ENCODE results near the gene GPRC5C. TPM values are rescaled to one million over a fixed set of nuclear protein-coding genes. Genes with fewer than 3 reads are reported as not detected.

GPRC5C gene
- total and polyA plus RNA-seq, 2 donors (not counting 1 experiment from before 2014, with no cell fraction given) = 0.66 to 1.1 TPM

DNA sequence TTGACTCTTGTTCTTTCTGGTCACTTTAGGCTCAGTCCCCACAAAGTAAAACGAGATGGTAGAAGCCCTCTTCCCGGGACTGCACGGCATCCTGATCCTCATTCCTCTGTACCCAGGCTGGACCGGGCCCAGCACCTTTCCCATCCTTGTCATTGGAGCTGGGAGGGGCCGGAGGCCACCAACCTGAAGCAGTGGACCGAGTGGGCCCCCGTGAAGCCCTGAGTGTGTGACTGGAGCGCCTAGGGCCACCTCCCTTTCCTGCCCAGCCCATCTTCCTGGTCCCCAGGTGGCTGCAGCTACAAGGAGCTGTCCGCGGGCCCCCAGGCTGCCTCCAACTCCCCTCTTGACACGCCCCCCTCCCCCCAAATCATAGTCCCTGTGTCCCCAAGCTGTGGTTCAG is 17.4 kb downstream of the GPRC5C start:
- POLR2A ChIA-PET = no interaction called here
- H3K36me3 ChIP-seq (replicated peaks in 1 of 2; ENCODE audit: control extremely low read depth in 1 of 2, control insufficient read depth in 1 of 2, extremely low read depth in 1 of 2, insufficient read depth in 2 of 2, low read length in 1 of 2) = no peaks in the 10 kb centered on the region
- H3K4me1 ChIP-seq (ENCODE audit: control insufficient read depth in 2 of 2, insufficient read depth in 2 of 2, low read length in 2 of 2) = peaks cover 9% of the 10 kb centered on the region in 2 donors
- Mint-ChIP-seq H3K4me1 (peaks cover under 1% of the 10 kb centered on the region), H3K27ac (no peak overlapping the region), H3K27me3 (peaks cover 27% of the 10 kb centered on the region), H3K4me3 (no peak overlapping the region), H3K9me3 (ENCODE audit: insufficient read depth) (no peaks in the 10 kb centered on the region)
- 88% methylated on average over 11 of the region's 11 CpGs for WGBS (ENCODE audit: insufficient coverage)
- no peak overlapping the region for H3K27ac ChIP-seq (ENCODE audit: low read length in 2 of 2)
- H3K4me3 ChIP-seq (ENCODE audit: control extremely low read depth in 1 of 5, extremely low read depth in 1 of 5, insufficient read depth in 1 of 5, low read depth in 2 of 5, low read length in 4 of 5) = no peak overlapping the region
- no peak for ATAC-seq (ENCODE audit: low read depth)
- no peak overlapping the region for H3K4me2 ChIP-seq (replicated peaks; ENCODE audit: low read depth, low read length, poor library complexity, severe bottlenecking)
- CTCF ChIA-PET = interaction anchor here (0.8 kb wide), 1 partner anchor 8 kb away, joined by 3 read pairs; no protein-coding TSS in a partner anchor
- peaks cover 0 to 7% (median 0%) of the 10 kb centered on the region in 3 donors for H3K9me3 ChIP-seq (ENCODE audit: control extremely low read depth in 1 of 3, control insufficient read depth in 2 of 3, insufficient read depth in 1 of 3, low read length in 2 of 3)
- TF ChIP-seq EZH2 (IDR thresholded peaks at IDR 0.05; ENCODE audit: borderline replicate concordance, insufficient read depth, low read depth, low read length, poor library complexity, severe bottlenecking) = no peak
- no peak for TF ChIP-seq CTCF (IDR thresholded peaks at IDR 0.05)
- no peaks in the 10 kb centered on the region for H3K79me2 ChIP-seq (ENCODE audit: control insufficient read depth, insufficient read depth, low read length)
- peaks cover 0 to 30% (median 6%) of the 10 kb centered on the region in 4 experiments for H3K27me3 ChIP-seq (replicated peaks in 1 of 4; ENCODE audit: control extremely low read depth in 1 of 4, control insufficient read depth in 3 of 4, insufficient read depth in 4 of 4, low read length in 3 of 4)
- intact Hi-C loops (cut with micrococcal nuclease) = no loop called here
- no peak for DNase-seq
- no peaks in the 10 kb centered on the region for H4K20me1 ChIP-seq (ENCODE audit: control insufficient read depth, insufficient read depth, low read length, poor library complexity, severe bottlenecking)
- H3K9ac ChIP-seq (ENCODE audit: low read length) = no peak overlapping the region
- no peak overlapping the region for H2AFZ ChIP-seq (ENCODE audit: insufficient read depth, low read depth, low read length, poor library complexity, severe bottlenecking)

GRCh38 chr17:74449773-74450172 is 17.9 kb downstream of the GPRC5C start:
- Histone ChIP-seq H3K36me3 (replicated peaks in 1 of 2; ENCODE audit: control extremely low read depth in 1 of 2, control insufficient read depth in 1 of 2, extremely low read depth in 1 of 2, insufficient read depth in 2 of 2, low read length in 1 of 2) (no peaks in the 10 kb centered on the region), H3K9me3 (ENCODE audit: control extremely low read depth in 1 of 3, control insufficient read depth in 2 of 3, insufficient read depth in 1 of 3, low read length in 2 of 3) (peaks cover 0 to 8% (median 0%) of the 10 kb centered on the region in 3 donors), H3K4me2 (replicated peaks; ENCODE audit: low read depth, low read length, poor library complexity, severe bottlenecking) (no peak overlapping the region), H3K27ac (ENCODE audit: low read length in 2 of 2) (no peak overlapping the region), H3K9ac (ENCODE audit: low read length) (no peak overlapping the region), H3K4me1 (ENCODE audit: control insufficient read depth in 2 of 2, insufficient read depth in 2 of 2, low read length in 2 of 2) (peaks cover 11 to 14% of the 10 kb centered on the region in 2 donors), H4K20me1 (ENCODE audit: control insufficient read depth, insufficient read depth, low read length, poor library complexity, severe bottlenecking) (no peaks in the 10 kb centered on the region), H3K79me2 (ENCODE audit: control insufficient read depth, insufficient read depth, low read length) (no peaks in the 10 kb centered on the region), H3K27me3 (replicated peaks in 1 of 4; ENCODE audit: control extremely low read depth in 1 of 4, control insufficient read depth in 3 of 4, insufficient read depth in 4 of 4, low read length in 3 of 4) (peaks cover 0 to 34% (median 8%) of the 10 kb centered on the region in 4 experiments), H2AFZ (ENCODE audit: insufficient read depth, low read depth, low read length, poor library complexity, severe bottlenecking) (no peak overlapping the region), H3K4me3 (ENCODE audit: control extremely low read depth in 1 of 5, extremely low read depth in 1 of 5, insufficient read depth in 1 of 5, low read depth in 2 of 5, low read length in 4 of 5) (no peak overlapping the region)
- DNase-seq (no peak), ATAC-seq (ENCODE audit: low read depth) (no peak)
- Mint-ChIP-seq H3K4me1 (peaks cover 4% of the 10 kb centered on the region), H3K27ac (no peak overlapping the region), H3K27me3 (peaks cover 27% of the 10 kb centered on the region), H3K9me3 (ENCODE audit: insufficient read depth) (no peaks in the 10 kb centered on the region), H3K4me3 (no peak overlapping the region)
- CTCF ChIA-PET = no interaction called here
- intact Hi-C loops (cut with micrococcal nuclease) = no loop called here
- POLR2A ChIA-PET = no interaction called here
- WGBS (ENCODE audit: insufficient coverage) = 93% methylated on average over 4 of the region's 5 CpGs
- TF ChIP-seq EZH2 (IDR thresholded peaks at IDR 0.05; ENCODE audit: borderline replicate concordance, insufficient read depth, low read depth, low read length, poor library complexity, severe bottlenecking) (no peak), CTCF (IDR thresholded peaks at IDR 0.05) (no peak)

Data from B cell (primary cell).